ENCODE measurements around the gene ERLIN1.

DNA sequence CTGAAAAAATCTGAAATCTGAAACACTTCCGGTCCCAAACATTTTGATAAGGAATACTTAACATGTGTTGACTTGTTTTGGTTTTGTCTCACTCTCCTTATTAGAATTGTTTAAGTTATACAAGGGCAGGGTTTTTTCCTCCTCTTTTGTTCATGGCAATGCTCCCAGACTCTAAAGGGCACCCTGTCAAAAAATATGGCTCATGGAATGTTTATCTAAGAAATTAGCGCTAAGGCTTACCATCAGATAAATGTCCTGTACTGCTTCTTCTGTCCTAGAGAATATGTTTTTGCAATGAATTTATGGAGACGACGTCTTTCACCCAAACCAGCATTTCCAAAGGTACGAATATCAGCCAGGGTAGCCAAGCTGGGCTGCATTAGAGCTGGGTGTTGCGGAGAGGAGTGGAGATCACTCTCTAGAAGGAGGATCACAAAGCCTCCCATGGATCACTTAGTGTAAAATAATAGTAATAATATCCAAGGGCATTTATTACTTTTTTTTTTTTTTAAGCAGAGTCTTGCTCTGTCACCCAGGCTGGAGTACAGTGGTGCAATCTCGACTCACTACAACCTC lies 46.8 kb downstream of the ERLIN1 start:
- TF ChIP-seq ZNF140 (tag by site-specific recombination; IDR thresholded peaks at IDR 0.05) (no peak), YY1 (tag by site-specific recombination; IDR thresholded peaks at IDR 0.05) (no peak)
- TF ChIP-seq, protein P1, sequence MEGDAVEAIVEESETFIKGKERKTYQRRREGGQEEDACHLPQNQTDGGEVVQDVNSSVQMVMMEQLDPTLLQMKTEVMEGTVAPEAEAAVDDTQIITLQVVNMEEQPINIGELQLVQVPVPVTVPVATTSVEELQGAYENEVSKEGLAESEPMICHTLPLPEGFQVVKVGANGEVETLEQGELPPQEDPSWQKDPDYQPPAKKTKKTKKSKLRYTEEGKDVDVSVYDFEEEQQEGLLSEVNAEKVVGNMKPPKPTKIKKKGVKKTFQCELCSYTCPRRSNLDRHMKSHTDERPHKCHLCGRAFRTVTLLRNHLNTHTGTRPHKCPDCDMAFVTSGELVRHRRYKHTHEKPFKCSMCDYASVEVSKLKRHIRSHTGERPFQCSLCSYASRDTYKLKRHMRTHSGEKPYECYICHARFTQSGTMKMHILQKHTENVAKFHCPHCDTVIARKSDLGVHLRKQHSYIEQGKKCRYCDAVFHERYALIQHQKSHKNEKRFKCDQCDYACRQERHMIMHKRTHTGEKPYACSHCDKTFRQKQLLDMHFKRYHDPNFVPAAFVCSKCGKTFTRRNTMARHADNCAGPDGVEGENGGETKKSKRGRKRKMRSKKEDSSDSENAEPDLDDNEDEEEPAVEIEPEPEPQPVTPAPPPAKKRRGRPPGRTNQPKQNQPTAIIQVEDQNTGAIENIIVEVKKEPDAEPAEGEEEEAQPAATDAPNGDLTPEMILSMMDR (tag by site-specific recombination; IDR thresholded peaks at IDR 0.05): no peak
- TF ChIP-seq, protein P2, sequence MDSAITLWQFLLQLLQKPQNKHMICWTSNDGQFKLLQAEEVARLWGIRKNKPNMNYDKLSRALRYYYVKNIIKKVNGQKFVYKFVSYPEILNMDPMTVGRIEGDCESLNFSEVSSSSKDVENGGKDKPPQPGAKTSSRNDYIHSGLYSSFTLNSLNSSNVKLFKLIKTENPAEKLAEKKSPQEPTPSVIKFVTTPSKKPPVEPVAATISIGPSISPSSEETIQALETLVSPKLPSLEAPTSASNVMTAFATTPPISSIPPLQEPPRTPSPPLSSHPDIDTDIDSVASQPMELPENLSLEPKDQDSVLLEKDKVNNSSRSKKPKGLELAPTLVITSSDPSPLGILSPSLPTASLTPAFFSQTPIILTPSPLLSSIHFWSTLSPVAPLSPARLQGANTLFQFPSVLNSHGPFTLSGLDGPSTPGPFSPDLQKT (IDR thresholded peaks at IDR 0.05; ENCODE audit: borderline replicate concordance, low read depth, low read length): no peak

Data from HEK293 (cell line).